Stimulated activated CD8-positive, alpha-beta memory T cell treated with anti-CD3 and anti-CD28 coated beads, Interleukin-4, amount 100 ng/mL, for 48 hours (primary cell): ENCODE data around the gene PITPNM3.

ENCODE experiments used
- DNase-seq: peaks from one replicate; pipeline ENCODE4 v3.0.0-alpha.2; 2020

PITPNM3 gene

DNA sequence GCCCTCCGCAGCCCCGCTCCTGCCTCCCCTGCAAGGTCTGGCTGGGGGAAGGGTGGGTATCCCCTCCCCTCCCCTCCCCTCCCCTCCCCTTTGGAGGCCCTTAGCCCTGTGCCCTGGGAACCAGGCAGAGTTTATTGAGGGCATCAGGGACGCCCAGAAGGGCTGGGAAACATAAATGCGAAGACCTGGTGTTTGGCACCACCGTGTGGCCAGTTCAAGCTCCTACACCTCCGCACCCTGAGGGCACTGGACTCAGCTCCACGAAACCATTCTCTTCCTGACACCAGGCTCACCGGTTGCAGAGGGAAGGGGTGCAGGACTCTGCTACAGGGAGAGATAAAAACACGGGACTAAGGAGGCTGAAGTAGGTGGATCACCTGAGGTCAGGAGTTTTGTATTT is 120.4 kb downstream of the PITPNM3 start:
- DNase-seq: peak; percentile 75

DNA sequence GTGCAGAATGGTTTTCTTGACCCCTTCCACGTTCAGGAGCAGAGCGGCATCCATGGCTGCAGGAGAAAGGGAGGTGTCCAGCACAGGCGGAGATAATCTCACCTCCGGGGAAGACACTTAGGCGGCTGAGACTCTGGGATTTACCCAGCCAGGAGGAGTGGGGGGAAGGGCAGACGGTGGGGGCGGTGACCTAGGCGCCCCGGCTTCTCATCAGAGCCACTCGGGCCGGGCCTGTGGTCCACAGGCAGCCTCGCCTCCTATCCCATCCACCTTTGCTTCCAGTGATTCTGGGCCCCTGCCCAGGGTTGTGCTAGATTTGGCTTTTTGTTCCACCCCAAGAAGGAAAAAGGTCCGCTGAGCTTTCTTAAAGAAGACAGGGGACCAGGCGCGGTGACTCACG is 121.3 kb downstream of the PITPNM3 start, which contains the start of gene AIPL1:
Gene AIPL1, minus strand, starts transcription at position 71 of the 400 bp plus-strand sequence. Its CDS starts 17 bp downstream, at position 54.
- DNase-seq: no peak

DNA sequence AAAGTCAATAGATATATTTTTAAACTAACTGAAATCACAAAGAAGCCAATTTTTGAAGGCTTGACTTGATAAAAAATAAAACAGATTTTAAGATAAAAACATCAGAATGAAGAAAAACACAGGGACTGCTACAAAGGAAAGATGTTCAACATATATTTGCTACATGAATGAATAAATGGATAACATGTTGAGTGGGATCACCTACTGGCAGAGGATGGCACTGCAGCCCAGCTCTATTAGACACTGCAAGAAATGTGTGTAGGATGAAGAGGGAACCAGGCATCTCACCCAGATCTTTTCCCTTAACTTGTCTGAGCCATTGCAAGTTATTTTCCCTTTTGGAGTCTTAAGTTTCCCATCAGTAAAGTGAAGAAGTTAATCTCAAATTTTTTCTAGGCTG is 125.6 kb downstream of the PITPNM3 start:
- DNase-seq: peak; percentile 36

DNA sequence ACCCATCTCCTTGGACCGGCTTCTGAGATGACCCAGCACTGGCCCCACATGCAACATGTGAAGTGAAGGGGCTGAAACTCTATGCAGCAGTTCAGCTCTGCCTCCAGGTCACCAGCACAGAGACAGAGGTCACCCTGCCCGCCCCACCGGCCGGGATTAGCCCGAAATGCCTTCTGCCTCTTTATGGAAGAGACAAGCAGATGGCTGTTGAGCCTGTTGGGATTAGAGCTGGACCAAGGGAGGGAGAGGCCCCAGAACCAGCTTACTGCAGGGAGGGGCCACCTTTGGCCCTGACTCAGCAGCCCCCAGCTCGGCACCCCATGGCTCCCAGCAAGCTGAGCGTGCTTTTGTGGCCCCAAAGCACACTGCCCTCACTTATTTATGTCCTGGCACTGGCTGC is 127.1 kb downstream of the PITPNM3 start:
- DNase-seq: no peak

DNA sequence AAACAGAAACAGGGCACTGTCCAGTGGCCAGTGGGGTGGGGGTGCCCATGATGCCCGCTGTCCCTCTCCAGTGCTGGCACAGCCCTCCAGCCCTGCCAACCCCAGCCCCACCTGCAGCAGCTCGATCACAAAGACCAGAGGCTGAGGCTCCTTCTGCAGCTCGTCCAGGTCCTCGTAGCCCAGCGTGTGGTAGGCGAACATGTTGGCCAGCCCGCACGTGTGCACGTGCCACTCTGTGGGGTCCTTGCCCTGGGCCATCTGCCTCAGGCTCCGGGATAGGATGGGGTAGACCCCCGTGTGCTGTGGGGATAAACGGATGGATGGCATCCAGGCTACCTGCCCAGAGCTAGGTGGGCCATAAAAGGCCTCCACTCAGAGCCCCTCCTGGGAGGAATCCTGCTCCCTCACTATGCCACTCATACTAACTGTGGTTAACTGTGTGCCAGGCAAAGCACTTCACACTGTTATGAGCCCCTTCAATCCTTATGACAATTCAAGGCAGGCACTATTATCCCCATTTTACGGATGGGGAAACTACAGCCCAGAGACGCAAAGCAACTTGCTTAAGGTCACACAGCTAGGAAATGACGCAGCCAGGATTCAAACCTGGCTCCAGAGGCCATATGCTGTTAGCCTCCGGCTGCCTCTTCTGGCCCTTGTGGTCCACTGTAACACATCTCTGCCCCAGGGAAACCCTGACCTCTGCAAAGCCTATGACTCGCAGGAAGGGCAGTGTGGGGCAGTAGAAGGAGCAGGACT is 128.0 kb downstream of the PITPNM3 start:
- DNase-seq: no peak

DNA sequence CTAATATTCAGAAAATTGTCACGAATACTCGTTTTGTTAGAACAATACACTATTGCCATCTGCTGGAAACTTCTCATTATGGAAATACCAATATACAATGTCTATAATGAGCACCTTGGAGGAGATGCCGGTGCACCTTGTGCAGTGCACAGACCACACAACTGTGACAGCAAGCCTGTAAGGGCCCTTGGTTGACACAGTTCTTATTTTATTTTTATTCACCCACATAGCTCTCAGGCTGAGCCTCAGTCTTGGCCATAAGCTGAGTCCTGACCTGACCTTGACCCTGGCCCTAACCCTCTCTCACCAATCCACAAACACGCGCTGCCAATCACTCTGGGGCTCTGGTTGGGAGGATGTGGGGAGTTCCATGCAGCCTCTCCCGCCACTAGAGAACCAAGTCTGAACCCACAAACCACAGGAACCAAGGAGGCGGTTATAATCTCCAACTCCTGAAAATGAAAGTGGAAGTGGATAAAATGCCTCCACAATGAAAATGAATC is 129.0 kb downstream of the PITPNM3 start:
- peak; percentile 63 for DNase-seq

DNA sequence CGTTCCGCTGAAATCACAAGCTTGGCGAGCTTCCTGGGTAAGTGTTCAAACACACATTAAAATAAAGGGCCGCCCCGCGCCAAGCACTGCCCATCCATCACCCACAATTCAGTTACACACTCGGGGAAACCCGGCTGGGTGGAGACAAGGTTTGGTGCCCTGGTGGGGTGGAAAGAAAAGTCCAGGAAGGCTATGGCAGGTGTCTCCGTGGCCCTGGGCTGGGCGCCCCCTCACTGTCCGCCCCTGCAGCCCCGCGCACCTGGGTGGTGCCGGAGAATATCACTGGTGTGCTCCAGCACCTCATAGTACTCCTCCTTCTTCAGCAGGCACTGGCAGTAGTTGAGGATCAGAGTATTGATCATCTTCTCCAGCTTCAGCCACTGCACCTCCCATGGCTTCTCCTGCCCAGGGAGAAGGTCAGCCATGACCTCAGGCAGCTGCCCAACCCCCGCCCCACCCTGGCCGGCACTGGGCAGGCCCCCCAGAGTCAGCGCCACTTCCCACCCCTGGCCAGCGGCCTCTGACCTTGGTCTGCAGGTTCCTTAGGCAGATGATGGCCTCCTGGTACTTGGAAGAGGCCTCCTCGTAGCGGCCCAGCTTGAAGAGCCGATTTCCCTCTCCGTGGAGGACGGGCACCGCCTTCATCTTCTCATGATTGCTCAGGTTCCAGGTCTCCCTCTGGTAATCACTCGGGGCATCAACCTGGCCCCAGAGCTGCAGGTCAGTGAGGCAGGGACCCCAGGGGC is 129.8 kb downstream of the PITPNM3 start:
- no peak for DNase-seq

DNA sequence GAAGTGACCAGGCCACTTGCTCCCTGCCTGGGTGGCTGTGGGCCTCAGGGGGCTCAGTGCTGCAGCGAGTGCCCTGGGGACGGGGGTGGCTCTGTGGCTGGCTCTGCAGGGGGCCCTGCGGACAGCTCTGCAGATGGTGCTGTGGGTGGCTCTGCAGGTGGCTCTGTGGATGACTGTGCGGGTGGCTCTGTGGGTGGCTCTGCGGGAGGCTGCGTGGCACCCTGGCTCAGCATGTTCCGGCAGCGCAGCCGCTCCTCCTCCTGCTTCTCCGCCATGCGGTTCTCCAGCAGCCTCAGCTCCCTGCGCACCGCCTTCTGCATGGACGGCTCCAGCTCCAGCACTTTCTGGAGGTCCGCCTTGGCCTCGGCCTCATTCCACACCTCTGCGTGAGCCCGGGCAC is 130.9 kb downstream of the PITPNM3 start:
- DNase-seq: no peak

DNA sequence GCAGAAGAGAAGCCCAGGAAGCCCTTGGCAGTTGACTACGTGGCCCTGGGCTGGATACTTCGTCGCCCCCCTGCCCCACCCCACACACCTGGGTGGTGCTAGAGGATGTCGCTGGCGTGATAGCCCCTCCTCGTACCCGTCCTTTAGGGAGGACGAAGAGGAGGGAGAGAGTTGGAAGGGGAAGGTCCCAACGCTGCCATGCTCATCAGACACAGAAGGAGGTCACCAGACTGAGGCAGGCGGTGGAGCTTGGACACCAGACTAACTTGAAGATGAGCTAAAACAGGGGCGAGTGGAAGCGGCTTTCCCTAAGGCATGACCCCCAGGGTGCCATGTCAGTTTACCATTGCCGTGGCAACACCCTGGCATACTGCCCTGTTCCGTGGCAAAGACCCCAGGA is 132.4 kb downstream of the PITPNM3 start:
- DNase-seq: no peak

DNA sequence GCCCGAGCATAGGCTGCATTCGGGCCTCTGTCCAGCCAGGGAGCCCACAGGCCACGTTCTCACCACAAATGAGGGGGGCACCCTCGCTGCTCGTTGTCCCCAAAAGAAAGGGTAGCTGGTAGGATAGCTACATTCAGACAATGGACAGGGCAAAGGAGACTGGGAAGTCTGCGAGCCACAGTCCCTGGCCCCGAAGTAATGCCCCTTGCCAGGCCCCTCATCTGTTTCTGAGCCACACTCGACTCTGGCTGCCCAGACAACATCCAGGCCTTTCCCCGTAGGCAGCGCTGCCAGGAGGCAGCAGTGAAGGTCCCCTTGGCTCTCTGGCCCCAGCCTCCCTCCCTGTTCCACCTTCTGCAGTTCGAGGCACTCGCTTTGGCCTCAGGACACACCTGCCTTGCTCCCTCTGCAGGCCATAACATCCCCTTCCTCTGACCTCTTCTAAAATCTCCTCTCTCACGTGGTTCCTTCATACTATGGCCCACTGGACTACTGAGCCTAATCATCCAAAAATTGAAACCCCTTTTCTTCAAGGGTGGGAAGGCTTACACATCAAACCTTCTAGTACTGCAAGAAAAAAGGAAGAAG is 133.6 kb downstream of the PITPNM3 start:
- DNase-seq: no peak

DNA sequence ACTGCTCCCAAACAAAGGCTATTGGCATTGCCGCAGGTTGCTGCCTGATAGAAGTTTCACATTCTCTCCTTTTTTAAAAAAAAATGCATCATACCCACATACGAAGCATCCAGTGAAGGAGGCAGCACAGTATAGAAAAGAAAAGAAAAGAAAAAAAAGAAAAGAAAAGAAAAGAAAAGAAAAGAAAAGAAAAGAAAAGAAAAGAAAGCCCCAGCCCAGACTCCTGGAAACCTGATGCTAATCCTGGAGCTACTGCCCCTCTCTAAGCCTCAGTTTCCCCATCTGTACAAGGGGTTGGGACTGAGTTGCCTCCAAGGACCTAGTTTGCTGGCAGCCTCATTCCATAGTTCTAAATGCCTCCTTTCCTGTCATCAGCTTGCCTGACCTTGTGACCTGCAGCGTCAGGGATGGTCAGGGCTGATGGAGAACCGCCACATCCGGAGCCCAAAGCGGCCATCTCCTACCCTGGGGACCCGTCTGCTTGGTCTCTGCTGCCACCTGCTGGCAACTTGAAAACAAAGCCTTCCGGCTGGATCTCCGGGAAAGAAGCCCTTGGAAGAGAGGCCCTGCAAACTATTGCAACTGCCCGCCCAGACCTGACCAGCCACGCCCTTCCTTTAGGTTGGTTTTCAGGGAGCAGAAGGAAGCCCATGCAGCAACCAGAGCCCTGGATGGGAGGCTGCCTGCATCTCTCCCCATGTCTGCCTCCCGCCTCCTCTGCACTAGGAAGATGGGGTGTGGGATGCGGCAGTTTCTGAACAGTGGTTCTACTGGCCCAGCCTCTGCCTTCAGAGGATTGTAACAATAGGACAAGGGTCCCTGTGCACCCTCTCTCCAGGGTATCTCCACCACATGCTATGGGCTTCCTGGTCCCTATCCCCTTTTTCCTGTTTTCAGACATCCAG is 134.4 kb downstream of the PITPNM3 start:
- peak; percentile 88 for DNase-seq

DNA sequence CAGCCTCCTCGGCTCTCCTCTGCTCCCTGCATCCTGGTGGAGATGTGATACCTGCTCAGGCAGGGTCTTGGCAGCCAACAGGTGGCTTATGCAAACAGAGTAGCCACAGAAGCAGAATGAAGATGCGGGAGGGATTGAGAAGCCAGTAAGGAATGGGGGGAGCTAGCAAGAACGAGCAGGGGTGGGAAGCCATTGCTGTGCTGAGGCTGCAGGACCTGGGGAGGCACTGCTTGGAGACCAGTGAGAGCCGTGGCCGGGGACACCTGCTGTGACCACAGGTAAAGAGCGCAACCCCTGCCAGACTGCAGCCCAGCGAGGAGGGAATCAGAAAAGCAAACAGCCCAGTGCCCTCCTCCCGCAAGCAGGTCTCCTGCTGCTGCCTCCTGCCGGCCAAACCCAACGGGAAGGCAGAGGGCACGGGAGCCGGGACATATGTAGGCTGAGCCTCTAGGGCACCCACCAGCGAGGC is 136.1 kb downstream of the PITPNM3 start:
- peak; percentile 45 for DNase-seq

DNA sequence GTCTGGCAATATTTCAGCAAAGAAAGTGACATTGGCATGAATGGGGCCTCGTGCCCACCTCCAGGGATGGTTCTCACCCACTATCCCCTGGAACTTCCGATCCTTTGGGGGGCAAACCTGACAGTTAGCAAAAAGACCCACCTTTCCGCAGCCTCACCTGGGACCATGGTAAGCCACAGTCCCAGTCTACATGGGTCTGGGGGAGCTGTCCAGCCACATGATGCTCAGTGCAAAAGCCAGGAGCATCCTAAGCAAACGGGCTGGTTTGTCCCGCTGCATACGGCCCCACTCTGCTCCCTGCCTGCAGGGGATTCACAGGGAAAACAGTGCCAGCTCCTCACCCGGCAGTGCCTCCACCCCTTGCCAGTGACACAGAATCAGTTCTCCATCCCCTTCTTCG is 140.7 kb downstream of the PITPNM3 start:
- DNase-seq: no peak

DNA sequence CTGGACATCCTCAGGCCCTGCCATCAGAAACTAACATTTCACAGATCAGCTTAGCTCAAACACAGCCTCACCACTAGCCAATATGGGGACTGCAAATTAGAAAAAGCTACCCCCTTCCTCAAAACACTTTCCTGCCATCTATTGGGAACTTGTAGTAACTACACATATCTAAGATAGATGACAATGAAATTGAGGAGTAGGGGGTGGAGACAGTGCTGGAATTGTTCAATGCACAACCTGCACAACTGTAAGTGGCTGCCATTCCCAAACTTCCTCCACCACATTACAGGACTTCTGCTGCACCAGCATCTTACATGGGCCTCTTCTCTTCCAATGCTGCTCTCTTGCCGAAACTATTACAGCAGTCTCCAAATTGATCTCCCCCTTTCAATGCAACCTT is 143.3 kb downstream of the PITPNM3 start:
- no peak for DNase-seq

DNA sequence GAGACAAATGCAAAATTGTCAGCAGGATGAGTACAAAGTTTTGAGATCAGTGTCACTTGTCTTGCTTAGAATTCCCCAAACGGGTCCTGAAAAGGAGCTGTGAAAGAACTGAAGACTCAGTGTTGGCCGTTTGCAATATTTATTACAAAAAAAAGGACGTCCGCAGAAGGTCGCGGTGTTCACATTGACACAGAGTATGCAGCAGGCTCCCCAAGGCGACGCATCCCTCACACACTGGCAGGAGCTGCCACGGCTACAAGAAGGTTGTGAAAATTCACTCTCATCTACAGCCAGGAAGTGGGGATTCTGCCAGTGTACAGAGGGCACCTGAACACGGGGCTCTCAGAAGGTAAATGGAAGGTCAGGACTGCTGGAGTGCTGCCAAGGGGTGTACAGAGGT is 147.6 kb downstream of the PITPNM3 start:
- DNase-seq: no peak

DNA sequence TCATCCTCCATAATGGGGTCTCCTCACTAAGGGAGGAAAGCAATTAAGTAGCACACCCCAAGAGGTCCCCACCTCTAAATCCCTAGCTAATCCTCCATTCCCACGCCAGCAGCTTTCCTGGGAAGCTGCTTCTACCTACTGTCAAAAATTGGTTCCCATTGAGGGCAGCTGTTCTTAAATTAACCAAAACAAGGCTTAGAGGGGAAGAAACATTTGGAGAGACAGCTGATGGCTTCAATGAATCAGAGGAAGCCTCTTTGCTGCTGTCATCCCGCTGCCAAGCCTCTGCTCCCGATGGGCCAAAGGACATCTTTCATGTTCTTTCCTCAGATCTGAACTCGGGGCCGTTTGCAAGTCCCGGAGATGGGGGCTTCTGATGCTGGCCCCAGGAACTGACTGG is 148.1 kb downstream of the PITPNM3 start:
- no peak for DNase-seq

DNA sequence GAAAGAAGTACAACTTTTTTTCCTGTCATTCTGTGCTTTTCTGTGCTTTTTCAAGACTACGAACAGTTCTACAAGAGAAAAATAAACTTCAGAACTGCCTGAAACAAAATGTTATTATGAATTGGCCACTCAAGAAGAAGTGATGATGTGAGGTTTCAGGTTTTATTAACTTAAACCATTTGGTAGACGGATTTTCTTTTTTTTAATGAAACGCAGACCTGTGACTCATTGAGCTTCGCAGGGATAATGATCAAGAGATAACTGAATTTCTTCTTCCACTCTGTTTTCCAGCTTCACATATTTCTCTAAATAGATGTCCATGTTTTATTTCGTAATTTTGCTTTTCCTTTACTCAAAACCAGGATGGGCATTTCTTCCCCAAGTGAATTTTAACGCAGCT is 154.1 kb downstream of the PITPNM3 start:
- no peak for DNase-seq
